Right atrium auricular region (tissue), 2 donors: ENCODE data around the gene KCNMA1. TPM values are rescaled to one million over a fixed set of nuclear protein-coding genes. Genes with fewer than 3 reads are reported as not detected.
A peak's percentile ranks its signal among the peaks of the same experiment; 100 is the strongest.

ENCODE experiments used
- DNase-seq: peaks from one replicate; pipeline ENCODE4 v3.0.0-alpha.2; 2019; ENCODE audit warnings: low spot score
- H3K27ac ChIP-seq, 2 donors: fragments of 200-600 bp; sonication (generic); 1 replicate in 1 of 2; 2 replicates in 1 of 2; pipeline ENCODE4 v1.5.1; 2016 to 2019
- H3K27me3 ChIP-seq, 2 donors: fragments of 200-600 bp; sonication (generic); one replicate each; pipeline versions ENCODE4 v1.5.1 to v1.6.0; 2017 to 2019
- H3K36me3 ChIP-seq: fragments of 200-600 bp; sonication (generic); one replicate; pipeline ENCODE4 v1.5.1; 2016
- H3K4me1 ChIP-seq, 2 donors: fragments of 200-600 bp; sonication (generic); one replicate each; pipeline versions ENCODE4 v1.5.1 to v1.6.0; 2017 to 2019
- H3K4me3 ChIP-seq, 2 donors: fragments of 200-600 bp; sonication (generic); 1 replicate in 1 of 2; 2 replicates in 1 of 2; pipeline ENCODE4 v1.5.1; 2017 to 2019; ENCODE audit warnings: mild to moderate bottlenecking in 1 of 2, moderate library complexity in 1 of 2
- H3K9me3 ChIP-seq, 2 donors: fragments of 200-600 bp; sonication (generic); one replicate each; pipeline ENCODE4 v1.5.1; 2019
- total RNA-seq, 2 donors: library from RNA; depleted of rRNA; stranded (reverse); fragments of >200 nt; gene quantifications; one replicate each; pipeline ENCODE4 v1.1.0, GENCODE V29; 2016
- TF ChIP-seq, protein P1 (sequence below), 2 donors: fragments of 200-600 bp; sonication (generic); IDR thresholded peaks; one replicate each; pipeline ENCODE4 v1.5.1; 2019; ENCODE audit warnings: antibody characterized with exemption in 2 of 2

KCNMA1 gene
- total RNA-seq, 2 donors from 2014 or later: 2.3 to 3.5 TPM

GRCh38 chr10:77110757-77111156, 526.9 kb downstream of the KCNMA1 start:
- DNase-seq: no peak
- Histone ChIP-seq H3K9me3 (no peaks in the 10 kb centered on the region), H3K4me1 (no peaks in the 10 kb centered on the region), H3K4me3 (no peak overlapping the region), H3K36me3 (no peaks in the 10 kb centered on the region), H3K27ac (no peak overlapping the region), H3K27me3 (no peaks in the 10 kb centered on the region)
- TF ChIP-seq, protein P1, sequence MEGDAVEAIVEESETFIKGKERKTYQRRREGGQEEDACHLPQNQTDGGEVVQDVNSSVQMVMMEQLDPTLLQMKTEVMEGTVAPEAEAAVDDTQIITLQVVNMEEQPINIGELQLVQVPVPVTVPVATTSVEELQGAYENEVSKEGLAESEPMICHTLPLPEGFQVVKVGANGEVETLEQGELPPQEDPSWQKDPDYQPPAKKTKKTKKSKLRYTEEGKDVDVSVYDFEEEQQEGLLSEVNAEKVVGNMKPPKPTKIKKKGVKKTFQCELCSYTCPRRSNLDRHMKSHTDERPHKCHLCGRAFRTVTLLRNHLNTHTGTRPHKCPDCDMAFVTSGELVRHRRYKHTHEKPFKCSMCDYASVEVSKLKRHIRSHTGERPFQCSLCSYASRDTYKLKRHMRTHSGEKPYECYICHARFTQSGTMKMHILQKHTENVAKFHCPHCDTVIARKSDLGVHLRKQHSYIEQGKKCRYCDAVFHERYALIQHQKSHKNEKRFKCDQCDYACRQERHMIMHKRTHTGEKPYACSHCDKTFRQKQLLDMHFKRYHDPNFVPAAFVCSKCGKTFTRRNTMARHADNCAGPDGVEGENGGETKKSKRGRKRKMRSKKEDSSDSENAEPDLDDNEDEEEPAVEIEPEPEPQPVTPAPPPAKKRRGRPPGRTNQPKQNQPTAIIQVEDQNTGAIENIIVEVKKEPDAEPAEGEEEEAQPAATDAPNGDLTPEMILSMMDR (IDR thresholded peaks at IDR 0.05): no peak

GRCh38 chr10:77109351-77109994, 528.1 kb downstream of the KCNMA1 start:
- no peaks in the 10 kb centered on the region for H3K4me1 ChIP-seq
- H3K9me3 ChIP-seq: no peaks in the 10 kb centered on the region
- no peak overlapping the region for H3K4me3 ChIP-seq
- H3K27ac ChIP-seq: no peak overlapping the region
- H3K36me3 ChIP-seq: no peaks in the 10 kb centered on the region
- no peak for DNase-seq
- no peaks in the 10 kb centered on the region for H3K27me3 ChIP-seq
- TF ChIP-seq, protein P1 (IDR thresholded peaks at IDR 0.05): no peak

DNA sequence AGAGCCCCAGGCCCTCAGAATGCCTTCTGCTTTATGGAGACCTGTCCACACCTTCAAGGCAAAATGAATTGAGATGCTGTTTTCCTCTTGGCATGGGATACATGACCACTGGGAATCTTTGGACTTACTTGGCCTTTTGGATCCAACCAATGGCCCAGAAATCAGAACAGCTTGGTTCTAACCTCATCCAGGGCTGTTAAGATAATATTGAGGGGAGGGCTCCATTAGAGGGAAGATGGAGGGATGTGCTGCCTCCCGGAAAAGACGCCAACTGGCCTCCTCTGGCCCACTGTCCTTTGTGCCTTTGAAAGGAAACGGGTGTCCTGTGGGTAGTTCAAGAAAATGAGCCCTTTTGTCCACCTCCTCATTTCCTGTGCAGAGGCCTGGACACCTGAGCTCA, 530.9 kb downstream of the KCNMA1 start:
- Histone ChIP-seq H3K27me3 (no peaks in the 10 kb centered on the region), H3K9me3 (no peaks in the 10 kb centered on the region), H3K4me3 (no peak overlapping the region), H3K36me3 (no peaks in the 10 kb centered on the region), H3K4me1 (no peaks in the 10 kb centered on the region), H3K27ac (no peak overlapping the region)
- no peak for DNase-seq
- TF ChIP-seq, protein P1 (IDR thresholded peaks at IDR 0.05): no peak

DNA sequence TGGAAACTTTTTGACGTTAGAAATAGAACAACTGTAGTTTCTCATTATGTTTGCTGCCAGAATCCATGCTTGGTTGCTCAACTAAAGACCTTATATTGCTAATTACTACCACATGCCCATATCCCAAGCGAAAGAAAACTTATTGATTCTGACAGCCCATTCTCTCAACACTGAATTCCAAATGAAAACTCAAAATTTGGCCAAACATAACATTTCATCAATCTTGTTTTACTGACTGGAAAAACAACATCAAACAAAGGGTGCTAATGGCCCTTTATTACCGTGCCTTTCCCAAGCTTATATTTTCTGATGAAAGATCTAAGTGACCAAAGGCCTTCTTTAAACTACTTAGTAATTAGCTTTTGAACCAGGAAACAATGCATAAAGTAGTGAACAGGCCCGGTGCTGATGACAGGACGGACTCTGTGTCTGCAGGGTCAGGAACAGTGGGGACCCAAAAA, 531.8 kb downstream of the KCNMA1 start:
- Histone ChIP-seq H3K27me3 (no peaks in the 10 kb centered on the region), H3K4me1 (no peaks in the 10 kb centered on the region), H3K4me3 (no peak overlapping the region), H3K36me3 (no peaks in the 10 kb centered on the region), H3K9me3 (no peaks in the 10 kb centered on the region), H3K27ac (peak overlapping the region; percentile 8 to 41)
- TF ChIP-seq, protein P1 (IDR thresholded peaks at IDR 0.05): no peak
- DNase-seq: no peak

- Histone ChIP-seq H3K27ac (no peak overlapping the region), H3K4me3 (no peak overlapping the region), H3K4me1 (no peaks in the 10 kb centered on the region), H3K9me3 (no peaks in the 10 kb centered on the region), H3K36me3 (no peaks in the 10 kb centered on the region), H3K27me3 (no peaks in the 10 kb centered on the region)
- TF ChIP-seq, protein P1 (IDR thresholded peaks at IDR 0.05): no peak
- DNase-seq: peak; percentile 78
These were observed 533.1 kb downstream of the KCNMA1 start for GRCh38 chr10:77104459-77104980.

DNA sequence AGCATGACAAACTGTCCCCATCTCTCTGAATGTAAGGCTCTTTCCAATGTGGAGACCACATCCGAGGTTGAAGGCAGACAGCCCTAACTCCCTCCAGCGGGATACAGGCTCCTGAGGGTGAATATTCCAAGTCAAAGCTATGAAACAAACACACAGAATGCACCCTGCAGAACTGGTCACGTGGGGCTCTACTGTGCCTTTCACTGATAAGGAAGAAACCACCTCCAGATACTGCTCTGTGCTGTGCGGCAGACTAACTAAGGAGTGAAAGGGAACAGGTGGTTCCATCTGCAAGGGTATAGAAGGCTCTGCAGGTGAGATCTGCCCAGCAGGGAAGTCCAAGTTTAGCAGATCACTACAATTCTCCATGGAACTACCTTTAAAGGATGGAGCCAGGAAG, 534.4 kb downstream of the KCNMA1 start:
- DNase-seq: no peak
- H3K4me1 ChIP-seq: no peaks in the 10 kb centered on the region
- no peak overlapping the region for H3K27ac ChIP-seq
- no peaks in the 10 kb centered on the region for H3K36me3 ChIP-seq
- H3K27me3 ChIP-seq: no peaks in the 10 kb centered on the region
- TF ChIP-seq, protein P1 (IDR thresholded peaks at IDR 0.05): no peak
- H3K4me3 ChIP-seq: no peak overlapping the region
- H3K9me3 ChIP-seq: no peaks in the 10 kb centered on the region
